OCI-LY1 (cell line): ENCODE results near the gene THSD7A.

Experiments used
- H2AFZ ChIP-seq: fragments of 200-600 bp; sonication (generic), shearing (Covaris generic); 2 replicates; pipeline ENCODE4 v1.6.0; 2014; ENCODE audit warnings: antibody characterized with exemption, mild to moderate bottlenecking, low read length
- H3F3A ChIP-seq: fragments of 200-600 bp; sonication (generic), shearing (Covaris generic); 2 replicates; pipeline ENCODE4 v1.6.0; 2014; ENCODE audit warnings: mild to moderate bottlenecking, antibody characterized with exemption, low read length, moderate library complexity; ENCODE audit not compliant: insufficient read depth
- H3K27ac ChIP-seq: fragments of 200-600 bp; sonication (generic); 2 replicates; pipeline ENCODE4 v1.5.1; 2014; ENCODE audit warnings: low read length, mixed run types, mild to moderate bottlenecking, low read depth; ENCODE audit not compliant: poor library complexity, severe bottlenecking
- H3K27me3 ChIP-seq: fragments of 200-600 bp; sonication (generic); 2 replicates; pipeline ENCODE4 v1.6.0; 2014; ENCODE audit warnings: antibody characterized with exemption, mild to moderate bottlenecking, low read length, moderate library complexity; ENCODE audit not compliant: insufficient read depth
- H3K36me3 ChIP-seq: fragments of 200-600 bp; sonication (generic); 2 replicates; pipeline ENCODE4 v1.6.1; 2014; ENCODE audit warnings: mild to moderate bottlenecking, antibody characterized with exemption, low read length, moderate library complexity, mixed read lengths; ENCODE audit not compliant: insufficient read depth
- H3K4me1 ChIP-seq: fragments of 200-600 bp; sonication (generic); 2 replicates; pipeline ENCODE4 v1.5.1; 2014; ENCODE audit warnings: mild to moderate bottlenecking, low read length, moderate library complexity; ENCODE audit not compliant: insufficient read depth, severe bottlenecking
- H3K4me2 ChIP-seq: fragments of 200-600 bp; sonication (generic), shearing (Covaris generic); 2 replicates; pipeline ENCODE4 v1.6.1; 2014; ENCODE audit warnings: low read length
- H3K4me3 ChIP-seq: fragments of 200-600 bp; sonication (generic); 2 replicates; pipeline ENCODE4 v1.5.1; 2014; ENCODE audit warnings: low read length, low read depth, mild to moderate bottlenecking, mixed read lengths; ENCODE audit not compliant: poor library complexity, severe bottlenecking
- H3K79me2 ChIP-seq: fragments of 200-600 bp; shearing (Covaris generic); 2 replicates; pipeline ENCODE4 v1.6.1; 2016; ENCODE audit warnings: mixed run types, low read length, mixed read lengths; ENCODE audit not compliant: insufficient read depth
- H3K9ac ChIP-seq: fragments of 200-600 bp; sonication (generic), shearing (Covaris generic); 2 replicates; pipeline ENCODE4 v1.6.1; 2014; ENCODE audit warnings: mild to moderate bottlenecking, low read length, mixed read lengths
- H3K9me2 ChIP-seq: fragments of 200-600 bp; sonication (generic), shearing (Covaris generic); 2 replicates; pipeline ENCODE4 v1.6.1; 2014; ENCODE audit warnings: low read depth, mild to moderate bottlenecking, low read length, mixed read lengths
- H3K9me3 ChIP-seq: fragments of 200-600 bp; shearing (Covaris generic); 2 replicates; pipeline ENCODE4 v1.6.1; 2014; ENCODE audit warnings: low read length, mixed read lengths
- H4K20me1 ChIP-seq: fragments of 200-600 bp; sonication (generic), shearing (Covaris generic); 2 replicates; pipeline ENCODE4 v1.6.0; 2016; ENCODE audit warnings: mild to moderate bottlenecking, low read length; ENCODE audit not compliant: insufficient read depth
- CTCF ChIP-seq: fragments of 200-600 bp; sonication (generic), shearing (Covaris generic); IDR thresholded peaks from 2 replicates; pipeline ENCODE4 v1.5.1; 2017; ENCODE audit warnings: mild to moderate bottlenecking, antibody characterized with exemption, low read length, moderate library complexity, mixed read lengths
- EZH2 ChIP-seq: fragments of 200-600 bp; sonication (generic), shearing (Covaris generic); IDR thresholded peaks from 2 replicates; pipeline ENCODE4 v1.8.0; 2017; ENCODE audit warnings: borderline replicate concordance, mixed run types, mild to moderate bottlenecking, antibody characterized with exemption, low read length, moderate library complexity, mixed read lengths

THSD7A gene

GRCh38 chr7:11591943-11592342, 240.1 kb downstream of the THSD7A start:
- peaks cover 7% of the 10 kb centered on the region for H3K4me1 ChIP-seq
- no peaks in the 10 kb centered on the region for H3K9me2 ChIP-seq
- H3K9me3 ChIP-seq, result no peaks in the 10 kb centered on the region
- no peaks in the 10 kb centered on the region for H3K79me2 ChIP-seq
- no peaks in the 10 kb centered on the region for H3F3A ChIP-seq
- H3K4me3 ChIP-seq, result no peak overlapping the region
- no peak for TF ChIP-seq CTCF
- no peak for TF ChIP-seq EZH2
- no peak overlapping the region for H3K4me2 ChIP-seq
- no peaks in the 10 kb centered on the region for H4K20me1 ChIP-seq
- H2AFZ ChIP-seq, result no peak overlapping the region
- no peak overlapping the region for H3K27ac ChIP-seq
- H3K36me3 ChIP-seq, result no peaks in the 10 kb centered on the region
- H3K27me3 ChIP-seq, result no peaks in the 10 kb centered on the region
- no peak overlapping the region for H3K9ac ChIP-seq

- H3K27me3 ChIP-seq, result no peaks in the 10 kb centered on the region
- peaks cover 7% of the 10 kb centered on the region for H3K4me1 ChIP-seq
- H3K9me2 ChIP-seq, result no peaks in the 10 kb centered on the region
- no peaks in the 10 kb centered on the region for H3F3A ChIP-seq
- no peak overlapping the region for H3K4me3 ChIP-seq
- TF ChIP-seq EZH2 (no peak), CTCF (no peak)
- no peak overlapping the region for H3K27ac ChIP-seq
- no peak overlapping the region for H2AFZ ChIP-seq
- H4K20me1 ChIP-seq, result no peaks in the 10 kb centered on the region
- no peaks in the 10 kb centered on the region for H3K36me3 ChIP-seq
- H3K79me2 ChIP-seq, result no peaks in the 10 kb centered on the region
- H3K9ac ChIP-seq, result no peak overlapping the region
- H3K9me3 ChIP-seq, result no peaks in the 10 kb centered on the region
- no peak overlapping the region for H3K4me2 ChIP-seq
These were observed 240.9 kb downstream of the THSD7A start for GRCh38 chr7:11591055-11591633.

GRCh38 chr7:11589251-11589650, 242.7 kb downstream of the THSD7A start:
- Histone ChIP-seq H3K9me3 (no peaks in the 10 kb centered on the region), H3F3A (no peaks in the 10 kb centered on the region), H3K4me1 (peaks cover 7% of the 10 kb centered on the region), H4K20me1 (no peaks in the 10 kb centered on the region), H3K4me3 (no peak overlapping the region), H2AFZ (no peak overlapping the region), H3K36me3 (no peaks in the 10 kb centered on the region), H3K9me2 (no peaks in the 10 kb centered on the region), H3K79me2 (no peaks in the 10 kb centered on the region), H3K4me2 (no peak overlapping the region), H3K9ac (no peak overlapping the region), H3K27ac (no peak overlapping the region), H3K27me3 (no peaks in the 10 kb centered on the region)
- no peak for TF ChIP-seq CTCF
- no peak for TF ChIP-seq EZH2
